ENCODE results near the gene SPAG5.

DNA sequence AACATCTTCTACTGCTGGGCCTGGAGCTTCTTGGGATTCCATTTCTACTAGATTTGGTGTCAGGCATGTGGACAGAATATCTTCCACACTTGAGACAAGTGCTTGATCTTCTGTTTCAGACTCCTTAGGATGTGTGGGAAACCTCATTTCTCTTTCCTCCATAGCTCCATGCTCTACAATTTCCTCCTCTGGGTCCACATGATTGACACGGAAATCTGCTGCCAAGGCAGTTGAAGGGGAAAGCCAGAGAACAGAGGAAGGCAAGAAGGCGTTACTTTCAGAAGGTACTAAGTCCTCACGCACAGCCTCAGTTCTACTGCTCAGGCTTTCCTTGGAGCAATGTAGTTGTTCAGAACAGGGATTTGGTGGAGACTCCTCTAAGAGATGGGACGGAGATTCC lies 6.6 kb downstream of the SPAG5 start:
- TF ChIP-seq, protein P1, sequence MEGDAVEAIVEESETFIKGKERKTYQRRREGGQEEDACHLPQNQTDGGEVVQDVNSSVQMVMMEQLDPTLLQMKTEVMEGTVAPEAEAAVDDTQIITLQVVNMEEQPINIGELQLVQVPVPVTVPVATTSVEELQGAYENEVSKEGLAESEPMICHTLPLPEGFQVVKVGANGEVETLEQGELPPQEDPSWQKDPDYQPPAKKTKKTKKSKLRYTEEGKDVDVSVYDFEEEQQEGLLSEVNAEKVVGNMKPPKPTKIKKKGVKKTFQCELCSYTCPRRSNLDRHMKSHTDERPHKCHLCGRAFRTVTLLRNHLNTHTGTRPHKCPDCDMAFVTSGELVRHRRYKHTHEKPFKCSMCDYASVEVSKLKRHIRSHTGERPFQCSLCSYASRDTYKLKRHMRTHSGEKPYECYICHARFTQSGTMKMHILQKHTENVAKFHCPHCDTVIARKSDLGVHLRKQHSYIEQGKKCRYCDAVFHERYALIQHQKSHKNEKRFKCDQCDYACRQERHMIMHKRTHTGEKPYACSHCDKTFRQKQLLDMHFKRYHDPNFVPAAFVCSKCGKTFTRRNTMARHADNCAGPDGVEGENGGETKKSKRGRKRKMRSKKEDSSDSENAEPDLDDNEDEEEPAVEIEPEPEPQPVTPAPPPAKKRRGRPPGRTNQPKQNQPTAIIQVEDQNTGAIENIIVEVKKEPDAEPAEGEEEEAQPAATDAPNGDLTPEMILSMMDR (IDR thresholded peaks at IDR 0.05) = no peak
- TF ChIP-seq POLR2A (IDR thresholded peaks at IDR 0.05) = no peak
- TF ChIP-seq EP300 (IDR thresholded peaks at IDR 0.05) = no peak
